Endothelial cell of umbilical vein (primary cell): ENCODE data around the gene HOXB5.

Experiments used
- FOS ChIP-seq: IDR thresholded peaks from 2 replicates; pipeline ENCODE4 v1.6.1; 2011; ENCODE audit warnings: mild to moderate bottlenecking, low read length, moderate library complexity, borderline replicate concordance; ENCODE audit not compliant: insufficient read depth
- POLR2A ChIP-seq: IDR thresholded peaks from 2 replicates; pipeline ENCODE4 v1.6.1; 2012; ENCODE audit warnings: low read depth, mild to moderate bottlenecking, control low read depth, low read length
- POLR2AphosphoS5 ChIP-seq: IDR thresholded peaks from 2 replicates; pipeline ENCODE4 v1.6.1; 2012; ENCODE audit warnings: low read depth, mild to moderate bottlenecking, control low read depth, low read length, moderate library complexity; ENCODE audit not compliant: insufficient read depth
- TF ChIP-seq, protein P1 (sequence below), 2 donors: IDR thresholded peaks; 1 replicate in 1 of 2; 2 replicates in 1 of 2; pipeline ENCODE4 v1.5.1; 2011; ENCODE audit warnings: low read length in 2 of 2, mild to moderate bottlenecking in 2 of 2, moderate library complexity in 2 of 2, control low read depth in 1 of 2, inconsistent platforms in 1 of 2, low read depth in 1 of 2; ENCODE audit not compliant: insufficient read depth in 1 of 2; ENCODE audit errors: extremely low read depth in 1 of 2

DNA sequence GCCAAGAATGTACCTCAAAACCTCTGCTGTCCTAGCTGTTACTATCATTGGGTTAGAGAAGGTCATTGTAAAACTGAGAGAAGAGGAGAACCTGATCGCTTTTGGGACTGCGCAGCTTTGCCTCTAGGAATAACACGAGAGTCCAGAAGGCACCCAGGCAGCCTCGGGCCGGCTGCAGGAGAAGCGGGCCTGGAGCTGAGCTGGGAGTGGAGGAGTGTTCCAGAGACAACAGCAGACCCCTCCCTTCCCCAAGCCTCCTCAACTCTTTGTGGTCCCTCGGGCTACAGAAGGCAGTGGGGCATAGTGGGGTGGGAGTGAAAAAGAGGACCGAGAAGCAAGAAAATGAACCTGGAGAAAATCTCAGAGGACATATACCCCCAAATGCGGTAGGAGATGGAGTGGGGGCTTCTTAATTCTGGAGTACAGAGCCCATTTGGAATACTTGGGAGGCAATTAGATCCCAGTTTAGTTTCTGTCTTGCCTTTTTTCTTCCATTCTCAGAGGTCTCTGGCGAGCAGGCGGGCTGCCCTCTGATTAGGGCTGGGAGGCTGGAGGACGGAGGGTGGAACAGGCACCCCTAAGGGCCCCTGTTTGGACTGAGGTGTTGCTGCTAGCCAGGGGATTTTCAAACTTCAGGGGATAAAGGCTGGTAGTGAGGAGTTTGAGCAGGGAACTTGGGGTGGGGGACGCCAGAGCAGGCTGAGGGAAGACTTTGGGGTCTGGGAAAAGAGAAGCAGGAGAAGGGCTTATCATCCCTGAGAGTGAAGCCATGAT is 35.3 kb downstream of the HOXB5 start:
- TF ChIP-seq, protein P1, sequence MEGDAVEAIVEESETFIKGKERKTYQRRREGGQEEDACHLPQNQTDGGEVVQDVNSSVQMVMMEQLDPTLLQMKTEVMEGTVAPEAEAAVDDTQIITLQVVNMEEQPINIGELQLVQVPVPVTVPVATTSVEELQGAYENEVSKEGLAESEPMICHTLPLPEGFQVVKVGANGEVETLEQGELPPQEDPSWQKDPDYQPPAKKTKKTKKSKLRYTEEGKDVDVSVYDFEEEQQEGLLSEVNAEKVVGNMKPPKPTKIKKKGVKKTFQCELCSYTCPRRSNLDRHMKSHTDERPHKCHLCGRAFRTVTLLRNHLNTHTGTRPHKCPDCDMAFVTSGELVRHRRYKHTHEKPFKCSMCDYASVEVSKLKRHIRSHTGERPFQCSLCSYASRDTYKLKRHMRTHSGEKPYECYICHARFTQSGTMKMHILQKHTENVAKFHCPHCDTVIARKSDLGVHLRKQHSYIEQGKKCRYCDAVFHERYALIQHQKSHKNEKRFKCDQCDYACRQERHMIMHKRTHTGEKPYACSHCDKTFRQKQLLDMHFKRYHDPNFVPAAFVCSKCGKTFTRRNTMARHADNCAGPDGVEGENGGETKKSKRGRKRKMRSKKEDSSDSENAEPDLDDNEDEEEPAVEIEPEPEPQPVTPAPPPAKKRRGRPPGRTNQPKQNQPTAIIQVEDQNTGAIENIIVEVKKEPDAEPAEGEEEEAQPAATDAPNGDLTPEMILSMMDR (IDR thresholded peaks at IDR 0.05; ENCODE audit: extremely low read depth in 1 of 2, insufficient read depth in 1 of 2, low read depth in 1 of 2, low read length in 2 of 2): no peak
- TF ChIP-seq FOS: no peak
- no peak for TF ChIP-seq POLR2A
- TF ChIP-seq POLR2AphosphoS5: no peak
